Activated T-cell treated with anti-CD3 and anti-CD28 coated beads for 48 hours (primary cell): ENCODE data around the gene DNAH14.
"Not testable (repeated sequence)": the region's sequence is repeated elsewhere in the genome, so short reads cannot be mapped to it uniquely, and the experiment has no call there.

Experiments used
- DNase-seq: peaks from one replicate; pipeline ENCODE4 v3.0.0-alpha.2; 2020; ENCODE audit warnings: low read depth

Gene DNAH14

GRCh38 chr1:224929335-224930237 is at the start of gene DNAH14:
Gene DNAH14, plus strand, starts transcription at chr1:224929675. Its CDS starts 23,028 bp downstream, at chr1:224952703.
- peak; percentile 11 for DNase-seq

DNA sequence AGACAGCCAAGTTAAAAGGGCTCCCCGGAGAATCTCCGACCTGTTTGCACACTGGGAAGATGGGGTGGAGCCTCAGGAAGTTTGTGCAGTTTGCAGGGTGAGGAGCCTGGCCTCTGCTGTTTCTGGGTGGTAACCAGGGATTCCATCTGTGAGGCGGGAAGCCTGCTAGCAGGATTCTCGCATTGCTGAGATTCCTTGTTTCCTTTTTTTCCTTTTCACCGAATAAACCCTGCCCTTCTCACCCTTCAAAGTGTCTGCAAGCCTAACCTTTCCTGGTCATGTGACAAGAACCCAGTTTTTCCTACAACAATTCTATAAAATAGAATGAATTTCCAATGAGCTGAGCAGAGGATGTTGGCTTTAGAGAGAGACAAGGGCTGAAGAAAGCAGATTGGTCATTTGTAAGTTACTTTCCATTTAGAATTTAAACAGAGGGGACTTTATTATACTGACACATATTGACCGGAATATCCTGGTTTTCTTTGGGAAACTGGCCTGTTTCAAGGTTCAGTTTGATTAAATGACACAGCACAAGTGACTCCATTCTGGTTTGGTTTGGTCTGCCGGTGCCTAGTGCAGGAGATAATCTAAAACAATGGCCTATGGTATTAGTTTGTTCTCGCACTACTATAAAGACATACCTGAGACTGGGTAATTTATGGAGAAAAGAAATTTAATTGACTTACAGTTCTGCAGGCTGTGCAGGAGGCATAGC is 48.7 kb upstream of the DNAH14 start:
- no peak for DNase-seq

DNA sequence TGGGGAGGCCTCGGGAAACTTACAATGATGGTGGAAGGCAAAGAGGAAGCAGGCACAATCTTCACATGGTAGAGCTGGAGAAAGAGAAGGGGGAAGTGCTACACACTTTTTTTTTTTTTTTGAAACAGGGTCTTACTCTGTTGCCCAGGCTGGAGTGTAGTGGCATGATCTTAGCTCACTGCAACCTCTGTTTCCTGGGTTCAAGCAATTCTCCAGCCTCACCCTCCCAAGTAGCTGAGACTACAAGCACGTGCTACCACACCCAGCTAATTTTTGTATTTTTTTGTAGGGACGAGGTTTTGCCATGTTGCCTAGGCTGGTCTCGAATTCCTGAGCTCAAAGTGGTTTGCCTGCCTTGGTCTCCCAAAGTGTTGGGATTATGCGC is 48.2 kb upstream of the DNAH14 start:
- not testable (repeated sequence) for DNase-seq

DNA sequence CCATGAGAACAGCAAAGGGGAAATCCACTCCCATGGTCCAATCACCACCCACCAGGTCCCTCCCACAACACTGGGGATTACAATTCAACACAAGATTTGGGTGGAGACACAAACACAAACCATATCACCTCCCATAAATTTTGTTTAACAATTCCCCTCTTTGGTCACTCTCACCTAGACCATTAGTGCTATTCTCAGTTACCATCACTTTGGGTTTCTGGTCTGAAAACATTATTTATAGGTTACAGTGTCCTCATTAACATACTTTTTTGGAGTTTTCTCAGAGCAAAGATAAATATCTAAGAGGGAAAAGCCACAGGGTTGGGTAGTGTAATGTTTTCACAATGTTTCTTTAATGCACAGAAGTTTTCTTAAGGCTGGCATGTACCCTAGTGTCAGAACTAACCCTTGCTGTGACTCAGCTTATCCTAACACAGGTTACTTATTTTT is 47.7 kb upstream of the DNAH14 start:
- no peak for DNase-seq

GRCh38 chr1:224882264-224882663 is 47.2 kb upstream of the DNAH14 start:
- DNase-seq = no peak

DNA sequence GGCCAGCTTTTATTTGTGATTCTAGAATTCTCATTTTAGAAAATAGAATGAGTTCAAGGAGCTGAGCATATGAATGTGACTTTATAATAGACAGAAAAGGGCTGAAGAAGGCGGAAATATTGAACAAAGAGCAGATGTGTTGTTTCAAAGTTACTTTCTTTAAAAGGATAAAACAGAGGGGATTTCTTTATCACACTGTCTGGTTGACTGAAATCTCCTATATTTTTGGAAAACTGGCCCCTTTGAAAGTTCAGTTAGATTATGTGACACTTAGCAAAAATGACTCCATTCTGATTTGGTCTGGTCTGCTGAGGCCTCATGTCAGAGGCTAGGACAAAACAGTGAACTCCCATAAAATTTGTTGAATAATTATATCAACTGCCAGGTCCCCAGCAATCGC is 46.4 kb upstream of the DNAH14 start:
- no peak for DNase-seq

DNA sequence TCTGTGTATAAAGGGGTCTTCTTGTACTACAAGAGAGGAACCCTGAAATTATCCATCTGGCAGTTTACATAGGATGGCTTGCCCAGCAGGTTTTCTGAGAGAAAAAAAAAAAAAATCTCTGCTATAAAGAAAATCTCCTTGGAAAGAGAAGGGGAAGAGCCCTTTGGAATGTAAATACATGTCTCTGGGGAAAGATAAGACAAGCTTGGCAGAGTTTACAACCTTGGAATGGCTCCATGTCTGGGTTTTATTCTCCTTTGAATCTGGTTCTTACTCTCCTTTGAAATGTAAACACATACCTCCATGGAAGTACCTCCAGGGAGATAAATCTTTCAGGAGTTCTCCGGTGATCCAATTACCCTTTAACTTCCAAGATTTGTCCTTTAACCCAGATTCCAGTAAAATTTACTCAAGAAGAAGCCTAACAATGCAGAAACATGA is 45.1 kb upstream of the DNAH14 start:
- DNase-seq = no peak

DNA sequence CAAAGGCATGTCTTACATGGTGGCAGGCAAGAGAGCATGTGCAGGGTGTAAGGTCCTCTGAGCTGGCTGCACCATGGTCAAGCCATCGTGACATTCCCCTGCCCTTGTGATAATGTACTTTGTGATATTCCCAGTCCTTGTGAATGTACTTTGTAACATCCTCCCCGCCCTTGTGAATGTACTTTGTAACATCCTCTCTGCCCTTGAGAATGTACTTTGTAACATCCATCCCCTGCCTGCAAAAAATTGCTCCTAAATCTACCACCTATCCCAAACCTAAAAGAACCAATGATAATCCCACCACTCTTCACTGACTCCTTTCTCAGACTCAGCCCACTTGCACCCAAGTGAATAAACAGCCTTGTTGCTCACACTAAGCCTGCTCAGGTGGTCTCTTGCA is 44.1 kb upstream of the DNAH14 start:
- not testable (repeated sequence) for DNase-seq

DNA sequence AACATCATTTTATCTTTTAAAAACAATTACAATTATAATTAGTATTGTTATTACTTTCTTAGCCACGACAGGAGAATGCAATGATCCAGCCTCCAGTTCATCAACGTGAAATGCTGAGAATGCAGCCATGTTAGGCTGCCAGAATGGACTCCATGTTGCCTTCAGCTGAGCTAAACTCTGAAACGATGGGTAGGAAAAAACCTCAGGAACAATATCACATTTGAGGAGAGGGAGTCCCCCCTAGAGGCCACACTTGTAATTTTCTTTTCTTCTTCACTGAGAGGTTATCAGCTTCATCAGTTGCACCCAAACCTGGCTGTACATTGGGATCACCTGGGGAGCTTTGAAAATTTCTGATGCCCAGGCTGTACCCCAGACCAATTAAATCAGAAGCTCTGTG is 34.6 kb upstream of the DNAH14 start:
- DNase-seq = no peak

DNA sequence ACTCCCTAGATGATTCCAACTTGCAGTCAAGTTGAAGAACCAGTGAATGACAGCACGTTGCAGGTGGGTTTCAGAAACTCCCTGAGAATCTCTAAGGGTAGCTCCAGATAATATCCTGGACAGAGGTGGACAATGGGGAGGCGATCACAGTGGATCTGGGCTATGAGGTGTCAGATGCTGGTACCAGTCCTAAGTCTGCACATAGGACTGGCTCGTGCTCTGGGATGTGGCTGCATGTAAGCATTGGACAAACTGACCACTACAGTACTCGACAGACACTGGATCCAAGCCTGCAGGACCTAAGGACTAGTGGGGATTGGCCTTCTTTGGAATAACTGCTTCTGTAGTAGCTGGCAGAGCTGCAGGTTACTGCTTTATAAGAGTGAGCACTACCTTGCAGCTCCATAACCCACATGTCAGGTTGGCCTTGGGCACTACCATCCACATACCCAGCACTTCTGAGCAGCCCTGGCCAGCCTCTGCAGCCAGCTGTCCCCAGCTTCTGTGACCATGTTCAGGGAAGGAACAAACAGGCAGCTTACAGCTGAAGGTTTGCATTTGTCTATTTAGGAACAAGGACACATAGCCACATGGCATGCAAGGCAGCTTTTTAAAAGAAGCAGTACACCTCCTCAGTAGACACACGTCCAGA is 33.2 kb upstream of the DNAH14 start:
- no peak for DNase-seq

DNA sequence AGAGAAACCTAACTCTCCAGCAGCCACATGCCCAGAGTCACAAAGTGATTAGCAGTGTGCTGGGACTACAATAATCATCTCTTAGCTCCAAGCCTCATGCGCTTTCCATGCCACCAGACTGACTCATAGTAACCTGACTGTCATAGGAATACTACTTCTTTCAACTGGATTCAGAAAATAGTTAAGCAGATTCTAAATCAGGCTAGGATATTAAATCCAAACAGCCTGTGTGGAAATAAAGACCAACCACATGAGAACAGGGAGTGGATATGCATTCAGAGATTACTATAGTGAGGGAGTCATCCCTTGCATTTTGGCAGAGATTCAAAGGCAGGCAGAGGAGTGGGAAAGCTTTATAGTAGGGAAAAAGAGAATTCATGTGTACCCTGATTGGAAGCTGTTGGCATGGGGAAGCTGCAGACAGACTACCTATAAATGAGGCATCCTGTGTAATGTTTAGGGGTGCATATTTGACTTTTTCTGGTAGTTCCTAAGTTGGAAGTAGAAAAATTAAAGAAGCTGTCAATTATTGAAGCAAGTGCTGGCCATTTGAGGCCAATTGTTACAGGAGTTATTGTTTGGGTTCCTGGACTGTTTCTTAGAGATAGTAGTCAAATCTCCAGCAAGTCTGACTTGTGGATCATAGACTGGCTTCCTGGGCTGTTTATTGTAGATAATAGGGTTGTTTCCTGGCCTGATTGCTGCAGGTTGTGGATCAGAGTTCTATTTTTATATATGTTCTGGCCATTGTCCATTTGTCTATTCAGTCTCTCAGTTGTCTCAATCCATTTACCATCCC is 31.7 kb upstream of the DNAH14 start:
- no peak for DNase-seq

DNA sequence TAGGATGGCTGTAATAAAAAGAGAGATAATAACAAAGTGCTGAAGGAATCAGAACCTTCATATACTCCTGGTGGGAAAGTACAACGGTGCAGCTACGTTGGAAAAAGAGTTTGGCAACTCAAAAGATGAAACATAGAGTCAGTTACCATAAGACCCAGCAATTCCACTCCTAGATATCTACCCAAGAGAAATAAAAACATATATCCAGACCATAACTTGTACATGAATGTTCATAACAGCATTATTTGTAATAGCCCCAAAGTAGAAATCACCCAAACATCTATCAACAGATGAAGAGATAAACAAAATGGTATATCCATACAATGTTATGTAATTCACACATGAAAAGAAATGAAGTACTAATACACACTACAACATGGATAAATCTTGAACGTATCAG is 30.5 kb upstream of the DNAH14 start:
- no peak for DNase-seq

DNA sequence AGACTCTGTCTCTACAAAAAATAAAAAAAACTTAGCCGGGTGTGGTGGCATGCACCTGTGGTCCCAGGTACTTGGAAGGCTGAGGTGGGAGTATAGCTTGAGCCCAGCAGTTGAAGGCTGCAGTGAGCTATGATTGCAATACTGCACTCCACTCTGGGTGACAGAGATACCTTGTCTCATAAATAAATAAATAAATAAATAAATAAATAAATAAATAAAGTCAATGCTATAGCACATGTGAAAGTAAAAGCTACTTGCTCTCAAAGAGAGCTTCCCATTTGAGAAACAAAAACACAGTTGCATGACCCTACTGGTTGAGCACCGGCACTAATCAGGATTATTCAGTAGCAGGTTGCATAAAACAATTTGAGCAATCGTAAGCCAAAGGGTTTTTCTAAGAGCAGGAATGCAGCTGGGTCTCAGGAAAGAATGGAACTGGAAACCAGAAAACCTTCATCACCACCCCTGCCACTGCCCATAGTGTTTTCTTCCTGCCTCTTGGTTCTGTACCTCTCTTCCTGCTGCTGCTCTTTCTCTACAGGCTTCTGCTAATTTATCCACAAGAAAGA is 29.3 kb upstream of the DNAH14 start:
- DNase-seq = no peak

- DNase-seq = no peak
Measured at GRCh38 chr1:224901087-224901810, 28.2 kb upstream of the DNAH14 start.

DNA sequence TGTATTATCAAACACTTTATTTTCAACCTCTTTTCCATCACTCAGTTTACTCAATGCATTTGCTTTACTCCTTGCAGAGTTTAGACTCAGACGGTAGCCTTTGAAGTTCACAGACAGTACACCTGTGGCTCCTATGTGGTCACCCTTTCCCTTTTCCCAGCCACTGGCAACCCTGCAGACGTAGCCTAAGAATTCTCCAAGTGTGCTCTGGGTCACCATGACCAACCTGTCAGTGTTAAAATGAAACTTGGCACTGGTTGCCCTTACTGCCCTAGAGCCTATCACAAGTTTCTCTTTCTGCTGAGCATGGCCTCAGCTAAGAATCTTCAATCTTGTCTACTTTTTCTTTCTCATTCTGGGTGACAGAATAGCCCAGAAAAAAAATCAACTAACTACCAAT is 25.5 kb upstream of the DNAH14 start:
- DNase-seq = no peak

DNA sequence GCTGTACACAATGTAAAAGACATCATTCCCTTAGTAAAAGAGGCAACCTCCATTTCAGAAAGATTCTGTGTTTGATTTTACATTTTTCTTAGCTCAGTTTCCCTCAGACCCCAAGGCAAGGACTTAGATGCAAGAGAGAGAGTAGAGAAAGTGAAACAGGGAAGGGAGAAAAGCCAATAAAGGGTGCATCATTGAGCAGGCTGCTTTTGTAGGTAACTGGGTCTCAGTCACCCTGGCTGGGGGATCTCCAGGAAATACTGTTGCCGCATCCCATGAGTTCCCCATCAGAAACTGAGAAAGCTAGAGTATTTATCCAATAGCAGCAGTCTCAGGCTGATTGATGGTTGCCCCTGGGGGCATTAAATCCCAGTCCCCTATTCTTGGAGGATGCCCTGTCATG is 23.1 kb upstream of the DNAH14 start:
- DNase-seq = no peak

- DNase-seq = no peak
Measured at GRCh38 chr1:224911217-224911616, 18.3 kb upstream of the DNAH14 start.

DNA sequence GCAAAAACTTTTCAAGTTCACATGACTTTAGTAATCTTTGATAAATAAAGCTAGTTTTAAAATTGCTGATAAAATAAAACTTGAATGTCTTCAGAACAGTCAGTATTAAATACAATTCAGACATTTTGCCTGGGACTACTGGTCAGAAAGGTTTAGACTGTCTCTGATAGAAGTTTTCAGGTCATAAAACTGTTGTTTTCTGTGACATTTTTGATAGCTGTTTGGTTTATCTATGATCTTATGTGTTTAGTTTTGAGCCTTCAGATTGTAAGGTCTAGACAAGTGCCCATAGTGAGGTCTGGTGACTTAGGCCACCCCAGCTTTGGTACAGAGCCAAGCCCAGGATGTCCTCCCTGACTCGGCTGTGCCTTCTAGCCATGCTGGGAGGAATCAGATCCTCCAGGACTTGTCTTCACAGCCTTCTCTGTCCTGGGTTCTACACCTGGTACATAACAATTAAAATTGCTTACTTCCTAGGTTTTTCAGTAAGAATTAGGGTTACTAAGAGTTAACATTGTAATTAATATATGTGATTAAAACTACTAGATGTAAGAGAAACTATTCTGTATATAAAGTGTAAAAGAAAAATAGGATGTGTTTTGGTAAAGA is 15.1 kb upstream of the DNAH14 start:
- DNase-seq = no peak

DNA sequence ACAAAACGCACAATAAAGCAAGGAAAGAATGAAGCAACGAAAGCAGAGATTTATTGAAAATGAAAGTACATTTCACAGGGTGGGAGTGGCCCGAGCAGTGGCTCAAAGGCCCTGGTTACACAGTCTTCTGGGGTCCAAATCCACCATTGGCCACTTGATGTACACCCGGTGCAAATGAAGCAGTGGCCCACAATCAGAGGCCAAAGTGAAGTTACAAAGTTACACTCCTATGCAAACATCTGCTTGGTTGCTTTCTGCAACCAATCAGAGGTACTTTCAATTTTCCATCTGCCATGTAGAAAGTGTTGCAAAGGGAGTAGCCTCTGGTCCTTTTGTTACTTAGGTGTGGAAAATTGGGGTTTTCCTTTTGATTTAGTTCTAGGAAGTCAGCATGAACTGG is 10.0 kb upstream of the DNAH14 start:
- no peak for DNase-seq

DNA sequence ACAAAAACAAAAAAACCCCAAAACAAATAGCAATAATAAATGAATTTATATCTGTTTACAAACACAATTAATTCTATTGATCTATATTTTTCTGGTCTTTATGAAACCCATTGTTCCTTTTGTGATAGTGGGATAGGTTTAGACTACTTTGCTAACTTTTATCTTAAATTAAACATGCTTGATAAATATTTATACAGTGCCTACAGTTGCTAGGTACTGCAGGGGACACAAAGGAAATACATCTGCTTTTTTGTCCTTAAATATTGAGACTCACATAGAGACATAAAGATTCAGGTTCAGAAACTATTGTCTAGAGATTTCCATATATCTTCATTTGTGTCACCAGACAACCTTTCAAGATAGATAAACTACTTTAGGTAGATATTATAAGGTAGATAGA is 8.5 kb upstream of the DNAH14 start:
- DNase-seq = no peak
